Panc1 (cell line): ENCODE results near the gene HS3ST3A1.

Experiments
- CTCF ChIP-seq: fragments of 450-650 bp; IDR thresholded peaks from 2 replicates; pipeline ENCODE4 v1.5.1; 2017; ENCODE audit warnings: mild to moderate bottlenecking
- POLR2AphosphoS5 ChIP-seq: IDR thresholded peaks from 2 replicates; pipeline ENCODE4 v1.6.1; 2012; ENCODE audit warnings: mild to moderate bottlenecking, low read depth, low read length, moderate library complexity
- REST ChIP-seq, 2 experiments: IDR thresholded peaks; 2 replicates each; pipeline ENCODE4 v1.6.1; 2011 to 2012; ENCODE audit warnings: low read depth in 2 of 2, control low read depth in 1 of 2, low read length in 1 of 2, mild to moderate bottlenecking in 1 of 2, moderate library complexity in 1 of 2; ENCODE audit not compliant: insufficient read depth in 1 of 2
- SIN3A ChIP-seq: IDR thresholded peaks from 2 replicates; pipeline ENCODE4 v1.6.1; 2012; ENCODE audit warnings: low read depth, mild to moderate bottlenecking, low read length, moderate library complexity, borderline replicate concordance; ENCODE audit not compliant: insufficient read depth
- TCF7L2 ChIP-seq: IDR thresholded peaks from 2 replicates; pipeline ENCODE4 v1.6.1; 2011; ENCODE audit warnings: mild to moderate bottlenecking, low read depth, low read length, inconsistent platforms

- TF ChIP-seq CTCF (no peak), POLR2AphosphoS5 (no peak), TCF7L2 (no peak), REST (IDR thresholded peaks at IDR 0.05; ENCODE audit: insufficient read depth in 1 of 2, low read depth in 2 of 2, low read length in 1 of 2) (no peak), SIN3A (no peak)
Observed at GRCh38 chr17:13562271-13562800, 39.4 kb downstream of the HS3ST3A1 start.
